Measurements from ENCODE around the gene CSK. TPM values are rescaled to one million over a fixed set of nuclear protein-coding genes. Genes with fewer than 3 reads are reported as not detected.

Gene CSK
- total RNA-seq = 18.0 and 22.0 TPM in 2 replicates

DNA sequence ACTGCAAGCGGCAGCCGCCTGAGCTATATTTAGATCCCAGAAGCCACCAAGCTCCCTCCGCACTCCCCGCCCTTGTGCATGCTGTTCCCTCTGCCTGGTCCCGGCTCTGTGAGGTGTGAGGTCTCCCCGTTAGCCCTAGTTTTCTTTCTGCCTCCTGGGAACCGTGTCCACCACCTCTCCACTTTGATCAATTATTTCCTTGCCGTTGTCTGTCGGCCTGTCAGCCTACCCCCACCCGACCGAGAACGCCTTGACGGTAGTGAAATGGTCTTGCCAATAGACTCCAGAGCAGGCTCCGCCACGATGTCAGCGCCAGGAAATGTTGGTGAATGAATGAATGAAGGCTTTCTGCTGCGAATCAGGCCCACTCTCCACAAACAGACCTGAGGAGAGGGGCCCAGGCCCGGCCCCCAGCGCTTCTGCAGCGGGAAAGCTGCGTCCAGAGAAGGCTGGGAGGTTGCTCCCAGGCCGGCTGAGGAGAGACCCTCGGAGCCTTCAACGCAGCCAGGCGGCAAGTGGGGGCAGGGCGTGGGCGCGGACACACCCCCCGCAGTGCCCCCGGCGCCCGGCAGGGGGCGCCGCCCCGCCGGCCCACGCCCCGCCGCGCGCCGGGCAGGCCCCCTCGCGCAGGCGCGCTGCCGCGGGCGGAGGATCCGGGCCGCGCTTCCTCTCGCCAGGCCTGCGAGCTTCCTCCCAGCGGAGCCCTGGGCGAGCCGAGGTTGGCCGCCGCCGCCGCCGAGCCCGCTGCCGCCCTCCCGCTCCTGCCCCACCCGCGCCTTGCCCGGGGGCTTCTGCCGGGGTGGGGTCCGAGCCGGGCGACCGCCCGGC, at the start of gene CSK:
Gene CSK, plus strand, starts transcription at position 650 of the 828 bp plus-strand sequence. CDS start 16,218 bp downstream, outside the sequence.

DNA sequence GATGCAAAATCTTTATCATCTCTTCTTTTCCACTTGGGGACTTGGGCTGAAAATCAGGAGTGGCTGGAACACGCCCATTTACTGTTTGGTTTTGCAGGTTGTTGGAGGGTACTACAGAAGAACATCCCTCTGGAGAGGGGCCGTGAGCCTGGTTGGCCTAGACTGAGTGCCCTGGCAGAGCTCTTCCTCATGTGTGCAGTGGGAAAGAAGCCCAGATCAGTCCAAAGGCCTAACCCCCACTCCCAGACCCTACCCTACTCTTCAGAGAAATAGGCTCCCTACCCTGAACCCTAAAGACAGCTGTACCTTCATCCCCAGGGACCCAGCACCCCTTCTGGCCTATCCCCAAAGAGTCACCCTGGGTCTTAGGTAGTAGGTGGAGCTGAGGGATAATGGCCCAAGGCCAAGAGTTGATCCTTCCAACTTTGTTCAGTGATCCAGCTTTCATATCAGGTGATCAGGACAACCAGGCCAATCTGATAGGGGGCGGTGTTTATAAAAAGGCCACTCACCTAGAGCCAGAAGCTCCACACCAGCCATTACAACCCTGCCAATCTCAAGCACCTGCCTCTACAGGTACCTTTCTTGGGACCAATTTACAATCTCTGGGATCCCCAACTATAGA, 33.4 kb upstream of the CSK start, which contains the start of gene CYP1A2:
Gene CYP1A2, plus strand, starts transcription at position 524 of the 625 bp plus-strand sequence. CDS start 894 bp downstream, outside the sequence.

GRCh38 chr15:74812533-74812932, 30.7 kb downstream of the CSK start, which contains the start of gene LMAN1L:
TSS of gene LMAN1L (plus strand) at chr15:74812835. CDS start at chr15:74812855, 20 bp downstream.

GRCh38 chr15:74826364-74826819, 44.5 kb downstream of the CSK start, which contains the start of gene CPLX3:
TSS of gene CPLX3 (plus strand) at chr15:74826627. CDS start at chr15:74826704, 77 bp downstream.

GRCh38 chr15:74842581-74843444, 60.9 kb downstream of the CSK start, which contains the start of gene ULK3:
TSS of gene ULK3 (minus strand) at chr15:74843156. CDS start at chr15:74843105, 51 bp downstream.

Other genes starting within 250 kb of the CSK start
- 0.23 and 0.26 TPM in 2 replicates for gene ARID3B, start 240.9 kb upstream of the CSK start, total RNA-seq
- gene CLK3, start 166.2 kb upstream of the CSK start, total RNA-seq = 39.4 and 46.3 TPM in 2 replicates
- 8.2 and 10.3 TPM in 2 replicates for gene EDC3, start 86.1 kb upstream of the CSK start, total RNA-seq
- 0.23 TPM in 1 of 2 replicates, not detected in the other for gene CYP1A1, start 56.6 kb upstream of the CSK start, total RNA-seq
- gene CYP1A2, start 33.2 kb upstream of the CSK start, total RNA-seq = not detected in 2 replicates
- gene LMAN1L, start 30.8 kb downstream of the CSK start, total RNA-seq = 0.23 TPM in 1 of 2 replicates, not detected in the other
- not detected in 2 replicates for gene CPLX3, start 44.5 kb downstream of the CSK start, total RNA-seq
- 14.0 and 25.5 TPM in 2 replicates for gene ULK3, start 61.1 kb downstream of the CSK start, total RNA-seq
- gene SCAMP2, start 91.3 kb downstream of the CSK start, total RNA-seq = 51.5 and 94.1 TPM in 2 replicates
- gene MPI, start 108.0 kb downstream of the CSK start, total RNA-seq = 62.5 and 83.4 TPM in 2 replicates
- 23.9 and 27.3 TPM in 2 replicates for gene FAM219B, start 124.8 kb downstream of the CSK start, total RNA-seq
- gene COX5A, start 156.0 kb downstream of the CSK start, total RNA-seq = 109 and 134 TPM in 2 replicates
- 24.8 and 45.2 TPM in 2 replicates for gene RPP25, start 174.7 kb downstream of the CSK start, total RNA-seq
- 0.58 and 0.68 TPM in 2 replicates for gene SCAMP5, start 213.5 kb downstream of the CSK start, total RNA-seq
- gene PPCDC, start 241.5 kb downstream of the CSK start, total RNA-seq = 4.4 and 5.4 TPM in 2 replicates

Data from pericardium fibroblast (primary cell).